RPMI7951 (cell line): ENCODE measurements around the gene NPLOC4. TPM values are rescaled to one million over a fixed set of nuclear protein-coding genes. Genes with fewer than 3 reads are reported as not detected.

Experiments used
- DNase-seq: peaks from one replicate; pipeline ENCODE4 v3.0.0-alpha.2; 2012; ENCODE audit warnings: low read depth
- total RNA-seq: library from RNA; depleted of rRNA; stranded (reverse); fragments of >200 nt; shearing (Covaris generic); gene quantifications from 2 replicates; pipeline ENCODE4 v1.2.3, GENCODE V29; 2014; rRNA removed

The NPLOC4 gene
- total RNA-seq: 26.9 and 30.8 TPM in 2 replicates

DNA sequence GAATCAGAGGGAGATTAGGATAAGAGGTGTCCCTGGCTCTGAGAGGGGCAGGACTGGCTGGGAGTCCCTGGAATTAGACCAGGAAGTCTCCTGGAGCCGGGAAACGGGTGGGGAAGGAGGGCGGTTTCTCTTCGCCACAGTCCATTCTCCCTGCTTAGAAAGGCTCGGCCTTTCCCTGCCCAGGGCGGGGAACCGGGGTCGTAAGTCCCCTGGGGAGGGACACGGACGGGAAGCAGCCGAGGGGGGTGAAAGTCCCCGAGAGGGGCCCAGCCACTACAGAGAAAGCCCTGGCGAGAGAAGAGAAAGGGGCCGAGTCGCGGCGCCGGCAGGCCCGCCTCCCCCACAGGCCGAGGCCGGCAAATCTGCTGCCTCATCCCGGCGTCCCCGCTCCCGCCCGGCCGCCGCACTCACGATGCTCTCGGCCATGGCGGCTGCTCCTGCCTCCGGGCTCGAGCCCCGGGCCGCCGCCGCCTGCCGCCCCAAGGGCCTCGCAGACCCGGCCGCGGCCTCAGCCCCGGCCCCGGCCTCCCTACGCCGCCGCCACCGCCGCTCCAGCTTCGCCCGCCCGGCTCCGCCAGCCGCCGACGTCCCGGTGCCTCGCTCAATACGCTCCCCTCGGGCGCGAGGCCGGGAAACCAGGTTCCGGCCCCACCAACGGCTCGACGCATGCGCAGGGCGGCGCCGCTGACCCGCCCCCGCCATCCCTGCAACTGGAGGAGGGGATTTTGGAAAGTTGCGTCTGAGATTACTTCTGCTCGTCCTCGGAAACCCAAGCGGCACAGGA is at the start of gene NPLOC4, which contains the start of gene TSPAN10:
Gene NPLOC4, minus strand, starts transcription at position 608 of the 784 bp plus-strand sequence. Its CDS starts 182 bp downstream, at position 426.
Gene TSPAN10, plus strand, starts transcription at position 692 of the 784 bp plus-strand sequence. CDS start 5,217 bp downstream, outside the sequence.
- peak; percentile 80 for DNase-seq

GRCh38 chr17:81686614-81687013 is 49.7 kb upstream of the NPLOC4 start:
- no peak for DNase-seq

- peak; percentile 77 for DNase-seq
Observed at GRCh38 chr17:81685108-81685507, 48.2 kb upstream of the NPLOC4 start.

DNA sequence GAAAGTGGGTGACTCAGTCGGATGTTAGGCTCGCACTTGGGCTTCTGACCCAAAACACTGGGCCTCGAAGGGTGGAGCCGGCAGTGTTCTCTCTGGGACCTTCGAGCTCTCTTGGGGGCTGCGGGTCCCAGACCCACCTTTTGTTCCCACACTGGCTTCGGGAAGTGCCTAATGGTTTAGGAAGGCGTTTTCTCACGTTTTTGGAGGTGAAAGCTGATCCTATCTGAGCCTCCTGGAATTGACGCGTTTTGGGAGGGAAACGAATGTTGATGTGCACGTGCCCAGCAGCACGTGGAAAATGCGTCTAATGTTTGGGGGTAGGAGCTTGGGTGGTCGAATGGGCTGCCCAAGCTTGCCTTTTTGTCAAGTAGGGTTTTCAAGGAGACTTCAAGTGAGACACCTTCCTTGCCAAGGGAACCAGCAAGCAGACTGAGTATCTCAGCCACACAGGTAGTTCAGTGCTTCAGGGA is 47.6 kb upstream of the NPLOC4 start:
- DNase-seq: peak; percentile 87

DNA sequence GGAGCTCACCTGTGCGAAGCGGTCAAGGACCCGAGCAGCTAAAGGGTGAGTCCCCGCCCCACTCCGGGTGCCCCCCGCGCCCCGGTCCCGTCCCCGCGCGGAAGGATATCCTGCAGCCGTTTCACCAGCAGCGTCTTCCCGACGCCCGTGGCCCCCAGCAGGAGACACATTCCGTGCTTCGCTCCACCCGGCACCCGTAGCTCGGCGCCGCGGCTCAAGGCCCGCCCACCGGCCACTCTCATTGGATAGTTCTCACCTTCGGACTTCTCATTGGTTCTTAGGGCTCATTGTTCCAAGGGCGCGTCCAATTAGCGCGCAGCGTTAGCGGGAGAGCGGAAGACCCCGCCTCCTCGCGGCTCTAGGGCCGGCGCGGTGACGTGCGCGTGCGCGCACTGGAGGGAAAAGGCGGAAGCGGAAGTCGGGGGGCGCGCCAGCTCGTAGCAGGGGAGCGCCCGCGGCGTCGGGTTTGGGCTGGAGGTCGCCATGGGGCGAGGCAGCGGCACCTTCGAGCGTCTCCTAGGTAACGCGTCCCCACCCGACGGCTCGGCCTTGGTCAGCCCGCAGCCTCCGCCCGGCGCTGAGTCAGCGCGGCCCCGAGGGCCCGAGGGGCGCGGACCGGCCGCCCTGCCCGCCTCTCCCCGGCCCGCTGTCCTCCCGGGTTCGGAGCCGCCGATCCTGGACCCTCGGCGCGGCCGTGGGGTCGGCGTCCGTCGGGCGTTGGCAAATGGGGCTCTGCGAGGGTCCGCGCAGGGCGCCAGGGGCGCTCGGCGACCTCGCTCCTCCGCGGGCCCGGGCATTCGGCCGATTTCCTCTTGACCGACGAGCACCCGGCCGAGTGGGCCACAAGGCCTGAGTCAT is 46.9 kb upstream of the NPLOC4 start, which contains the start of the genes ARL16 and HGS:
Gene ARL16, minus strand, starts transcription at position 214 of the 858 bp plus-strand sequence. Its CDS starts 44 bp downstream, at position 170.
Gene HGS, plus strand, starts transcription at position 428 of the 858 bp plus-strand sequence. Its CDS starts 56 bp downstream, at position 484.
- peak; percentile 97 for DNase-seq

- no peak for DNase-seq
Observed at GRCh38 chr17:81683208-81683583, 46.3 kb upstream of the NPLOC4 start.

DNA sequence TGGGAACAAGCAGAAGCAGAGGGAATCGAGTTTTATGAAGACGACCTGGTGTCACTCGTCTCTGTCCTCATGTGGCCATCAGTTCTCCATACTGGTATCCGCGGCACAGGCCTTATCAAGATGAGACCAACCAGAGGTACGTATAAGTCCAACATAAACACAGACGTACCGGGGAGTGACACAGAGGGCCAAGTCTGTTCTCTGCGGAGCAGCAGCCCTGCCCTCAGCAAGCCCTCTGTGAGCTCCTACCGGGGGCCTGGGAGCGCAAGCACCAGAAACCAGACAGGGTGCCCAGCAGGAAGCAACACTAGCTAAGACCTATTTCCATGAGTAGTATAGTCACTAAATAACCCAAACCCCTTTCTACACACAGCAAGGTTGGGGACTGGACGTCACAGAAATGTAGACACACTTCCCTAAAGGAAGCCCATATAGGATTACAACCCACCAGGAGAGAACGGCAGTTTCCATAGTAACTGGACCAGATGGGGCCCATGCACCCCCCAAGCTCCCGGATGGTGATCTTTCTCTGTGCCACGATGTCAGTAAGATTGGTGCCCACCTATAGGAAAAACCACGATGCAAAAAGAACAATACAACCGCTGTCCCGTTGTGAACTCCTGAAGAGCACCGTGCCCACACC is 45.8 kb upstream of the NPLOC4 start:
- peak; percentile 20 for DNase-seq

DNA sequence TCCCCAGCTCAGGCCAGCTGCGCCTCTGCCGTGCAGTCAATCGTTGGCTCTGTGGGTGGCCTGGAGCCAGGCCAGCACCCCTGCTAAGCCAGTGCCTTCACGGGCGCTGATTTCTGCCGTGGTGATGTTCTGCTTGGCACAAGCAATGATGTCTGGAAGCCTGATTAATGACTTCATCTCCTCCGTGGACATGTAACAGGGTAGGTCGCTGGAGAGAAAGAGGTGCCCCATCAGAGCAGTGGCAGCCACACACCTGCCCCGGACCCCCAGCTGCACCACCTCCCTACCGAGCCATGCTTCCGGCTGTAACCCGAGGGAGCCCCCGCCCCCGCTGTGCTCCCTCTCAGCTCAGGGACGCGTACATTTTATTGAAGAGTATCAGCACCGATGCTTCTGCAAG is 44.8 kb upstream of the NPLOC4 start:
- no peak for DNase-seq

DNA sequence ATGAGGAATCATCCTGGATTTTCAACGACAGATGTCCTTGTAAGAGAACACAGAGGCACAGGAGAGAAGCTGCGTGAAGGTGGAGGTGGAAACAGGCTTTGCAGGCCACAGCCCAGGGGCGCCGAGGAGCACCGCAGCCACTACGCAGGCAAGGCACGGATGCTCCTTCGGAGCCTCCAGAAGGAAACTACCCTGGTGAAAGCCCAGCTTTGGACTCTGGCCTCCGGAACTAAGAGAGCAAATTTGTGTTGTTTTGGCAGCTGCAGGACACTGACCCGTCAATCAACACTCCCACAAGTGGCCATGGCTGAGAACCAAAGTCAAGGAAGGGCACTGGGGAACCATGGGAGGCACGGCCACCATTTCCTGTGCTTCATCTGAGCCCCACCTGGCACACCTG is 43.2 kb upstream of the NPLOC4 start:
- no peak for DNase-seq

DNA sequence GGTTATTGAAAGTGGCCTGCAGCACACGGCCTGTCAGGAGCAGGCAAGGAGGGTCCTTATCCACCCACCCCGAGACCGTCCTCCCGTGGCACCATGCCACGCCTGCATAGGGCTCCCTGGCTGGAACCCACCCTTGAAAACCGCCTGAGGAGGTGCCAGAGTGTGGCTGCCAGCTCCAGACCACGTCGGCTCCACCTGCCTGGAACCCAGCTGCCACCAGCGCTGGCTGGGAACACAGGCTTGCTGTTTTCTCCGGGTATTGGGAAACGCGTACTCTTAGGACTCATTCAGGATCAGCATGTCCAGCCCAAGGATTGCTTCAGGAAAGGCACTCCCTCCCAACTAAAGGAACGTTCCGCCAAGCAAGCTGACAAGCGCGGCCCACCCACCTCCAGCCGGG is 40.0 kb upstream of the NPLOC4 start:
- no peak for DNase-seq

GRCh38 chr17:81675515-81676221 is 38.8 kb upstream of the NPLOC4 start:
- peak; percentile 35 for DNase-seq

- DNase-seq: no peak
Observed at GRCh38 chr17:81673561-81674258, 36.8 kb upstream of the NPLOC4 start.

DNA sequence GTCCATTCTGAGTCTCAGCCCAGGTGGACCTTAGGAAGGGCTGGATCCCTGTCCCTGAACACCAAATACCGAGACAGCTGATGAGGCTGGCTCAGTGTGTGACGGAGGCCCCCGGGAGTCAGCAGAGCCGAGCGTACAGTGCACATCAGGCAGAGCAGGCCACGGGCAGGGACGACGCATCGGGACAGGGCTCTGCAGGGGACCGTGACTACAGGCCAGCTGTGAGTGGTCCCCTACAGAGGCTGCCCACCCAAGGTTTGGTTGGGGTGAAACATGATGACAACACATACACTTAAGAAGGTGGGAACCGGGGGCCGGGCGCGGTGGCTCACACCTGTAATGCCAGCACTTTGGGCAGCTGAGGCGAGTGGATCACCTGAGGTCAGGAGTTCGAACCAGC is 36.0 kb upstream of the NPLOC4 start:
- DNase-seq: no peak

GRCh38 chr17:81672504-81672903 is 35.6 kb upstream of the NPLOC4 start:
- no peak for DNase-seq

- no peak for DNase-seq
Observed at GRCh38 chr17:81667754-81668153, 30.8 kb upstream of the NPLOC4 start.

DNA sequence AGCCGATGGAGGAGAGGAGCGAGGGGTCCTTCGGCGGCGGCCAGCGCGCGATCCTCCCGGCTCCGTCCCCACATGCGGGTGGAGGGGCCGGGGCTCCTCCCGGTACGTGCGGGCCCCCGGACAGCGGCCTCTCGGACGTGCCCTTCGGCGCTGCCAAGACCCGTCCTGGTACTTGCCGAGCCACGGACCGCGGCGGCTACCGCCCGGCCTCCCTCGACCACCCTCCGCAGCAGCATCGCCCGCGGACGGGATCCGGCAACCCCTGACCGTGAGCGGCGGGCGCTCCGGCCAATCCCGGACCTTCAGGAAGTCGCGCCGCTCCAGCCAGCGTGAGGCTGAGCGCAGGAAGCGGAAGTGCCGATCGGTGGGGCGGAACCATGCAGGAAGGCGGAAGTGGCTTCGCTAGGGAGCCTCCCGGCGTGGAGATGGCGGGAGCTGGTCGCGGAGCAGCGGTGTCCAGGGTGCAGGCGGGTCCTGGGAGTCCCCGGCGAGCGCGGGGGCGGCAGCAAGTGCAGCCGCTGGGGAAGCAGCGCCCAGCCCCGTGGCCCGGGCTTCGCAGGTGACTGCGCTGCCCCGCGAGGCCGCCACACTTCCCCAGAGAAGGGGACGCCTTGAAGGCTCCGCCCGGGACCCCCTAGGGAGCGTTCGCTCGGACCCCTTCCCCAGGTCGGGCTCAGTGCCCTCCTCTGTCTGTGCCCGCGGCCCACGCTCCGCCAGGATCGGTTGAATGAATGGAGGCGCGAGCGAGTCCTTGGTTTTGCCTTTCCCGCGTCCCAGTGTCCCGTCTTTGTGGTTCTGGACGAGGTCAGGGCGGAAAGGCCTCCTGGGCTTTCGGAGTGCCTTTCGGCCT is 29.7 kb upstream of the NPLOC4 start, which contains the start of the genes CCDC137 and OXLD1:
Gene CCDC137, plus strand, starts transcription at position 396 of the 850 bp plus-strand sequence. Its CDS starts 30 bp downstream, at position 426.
Gene OXLD1, minus strand, starts transcription at position 264 of the 850 bp plus-strand sequence. Its CDS starts 28 bp downstream, at position 236.
- peak; percentile 94 for DNase-seq

DNA sequence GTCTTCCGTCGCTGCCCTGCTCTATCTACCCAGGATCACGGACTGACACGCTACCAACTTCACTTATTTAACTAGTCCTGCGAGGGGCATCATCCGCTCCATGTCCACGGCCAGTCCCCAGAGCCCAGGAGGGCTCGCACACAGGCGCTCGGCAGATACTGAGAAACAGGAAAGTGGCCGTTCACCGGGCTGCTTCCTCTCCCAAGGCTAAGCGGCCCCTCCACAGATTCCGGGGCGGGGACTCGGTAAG is 29.1 kb upstream of the NPLOC4 start:
- no peak for DNase-seq

DNA sequence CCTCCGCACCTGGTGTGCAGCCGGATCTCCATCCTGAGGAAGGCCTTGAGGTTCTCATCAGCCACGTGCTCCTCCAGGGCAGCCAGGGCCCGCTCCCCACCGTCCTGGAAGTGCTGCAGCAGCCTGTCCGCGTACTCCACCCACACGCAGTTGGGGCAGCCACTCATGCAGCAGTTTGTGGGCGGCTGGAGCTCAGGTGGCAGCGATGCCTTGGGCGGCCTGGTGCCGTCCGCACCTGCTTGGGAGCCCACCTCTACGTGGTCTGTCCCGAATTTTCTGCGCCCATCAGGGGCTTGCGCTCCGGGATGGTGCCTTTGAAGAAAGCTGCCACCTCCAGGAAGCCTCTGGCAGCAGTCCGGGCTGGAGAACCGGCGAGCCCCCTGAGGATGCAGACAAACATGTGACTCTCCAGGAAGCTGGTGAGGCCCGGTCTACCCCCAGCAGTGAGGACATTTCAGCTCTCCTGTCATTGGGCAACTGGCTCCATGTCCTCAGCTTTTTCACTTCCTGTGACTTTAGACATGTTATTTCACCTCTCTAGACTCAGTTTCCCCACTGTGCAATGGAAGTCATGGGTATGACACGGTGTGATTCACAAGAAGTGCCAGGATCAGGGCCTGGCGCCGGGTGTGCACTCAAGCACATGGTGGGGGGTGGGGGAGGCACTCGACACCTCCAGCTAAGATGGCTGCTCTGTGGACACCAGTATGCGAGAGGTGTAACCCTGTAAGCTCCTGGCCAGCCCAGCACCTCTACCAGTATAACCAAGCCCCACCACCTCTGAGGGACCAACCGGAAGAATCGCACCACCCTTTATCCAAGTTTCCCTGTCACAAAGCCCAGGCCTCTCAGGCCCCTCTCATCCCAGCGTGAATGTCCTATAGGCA is 28.5 kb upstream of the NPLOC4 start:
- peak; percentile 14 for DNase-seq
